GM11168 (cell line): ENCODE data around the gene PLA2G10.
"Not testable (repeated sequence)": the region's sequence is repeated elsewhere in the genome, so short reads cannot be mapped to it uniquely, and the experiment has no call there.

ENCODE experiments used
- in situ Hi-C: fragments of 300-500 bp; cut with MboI; formaldehyde crosslinking; loops from one replicate; pipeline ENCODE4 v1.12.0; 2022; ENCODE audit warnings: low sequenced_read_pairs; ENCODE audit not compliant: unreplicated experiment

PLA2G10 gene

GRCh38 chr16:14694129-14694528 lies at the start of gene PLA2G10:
Gene PLA2G10 (minus strand): TSS chr16:14694308. CDS start chr16:14694229, 79 bp downstream.
- in situ Hi-C loops = not testable (repeated sequence)

- in situ Hi-C loops = not testable (repeated sequence)
Observed at GRCh38 chr16:14742273-14743128, 48.4 kb upstream of the PLA2G10 start, which contains the start of gene NPIPA2. Gene NPIPA2 (plus strand): TSS chr16:14742533. CDS start chr16:14748066, 5,533 bp downstream.

- in situ Hi-C loops = not testable (repeated sequence)
Observed at GRCh38 chr16:14741794-14742193, 47.7 kb upstream of the PLA2G10 start.

GRCh38 chr16:14740832-14741385 lies 46.8 kb upstream of the PLA2G10 start:
- in situ Hi-C loops = not testable (repeated sequence)

GRCh38 chr16:14733233-14733632 lies 39.1 kb upstream of the PLA2G10 start:
- in situ Hi-C loops = not testable (repeated sequence)

GRCh38 chr16:14703156-14704011 lies 9.3 kb upstream of the PLA2G10 start, which contains the start of gene NPIPA3:
Gene NPIPA3 (plus strand): TSS chr16:14703411. CDS start chr16:14708944, 5,533 bp downstream.
- in situ Hi-C loops = not testable (repeated sequence)

GRCh38 chr16:14702672-14703071 lies 8.6 kb upstream of the PLA2G10 start:
- in situ Hi-C loops = not testable (repeated sequence)

GRCh38 chr16:14701859-14702258 lies 7.8 kb upstream of the PLA2G10 start:
- in situ Hi-C loops = not testable (repeated sequence)

- in situ Hi-C loops = not testable (repeated sequence)
Observed at GRCh38 chr16:14685870-14686793, 8.0 kb downstream of the PLA2G10 start.

- in situ Hi-C loops = no loop called here
Observed at GRCh38 chr16:14682121-14682520, 12.0 kb downstream of the PLA2G10 start.

GRCh38 chr16:14681115-14681514 lies 13.0 kb downstream of the PLA2G10 start:
- in situ Hi-C loops = no loop called here

- in situ Hi-C loops = not testable (repeated sequence)
Observed at GRCh38 chr16:14680396-14680795, 13.7 kb downstream of the PLA2G10 start.

GRCh38 chr16:14678748-14679497 lies 15.2 kb downstream of the PLA2G10 start:
- in situ Hi-C loops = no loop called here

GRCh38 chr16:14677627-14678026 lies 16.5 kb downstream of the PLA2G10 start:
- in situ Hi-C loops = no loop called here

GRCh38 chr16:14676633-14677032 lies 17.5 kb downstream of the PLA2G10 start:
- in situ Hi-C loops = no loop called here

GRCh38 chr16:14672403-14672971 lies 21.6 kb downstream of the PLA2G10 start:
- in situ Hi-C loops = no loop called here

GRCh38 chr16:14669776-14670175 lies 24.3 kb downstream of the PLA2G10 start:
- in situ Hi-C loops = no loop called here

GRCh38 chr16:14668556-14669223 lies 25.4 kb downstream of the PLA2G10 start:
- in situ Hi-C loops = no loop called here
